ENCODE data around the gene RTP3. TPM values are rescaled to one million over a fixed set of nuclear protein-coding genes. Genes with fewer than 3 reads are reported as not detected.

The RTP3 gene
- total RNA-seq, 2 donors from 2014 or later = not detected

GRCh38 chr3:46478341-46478740 lies 19.4 kb upstream of the RTP3 start:
- intact Hi-C loops (cut with DNase I) = no loop called here
- H3K4me1 ChIP-seq = no peaks in the 10 kb centered on the region

GRCh38 chr3:46479021-46479420 lies 18.8 kb upstream of the RTP3 start:
- intact Hi-C loops (cut with DNase I) = no loop called here

More at GRCh38 chr3:46478341-46478740, 19.4 kb upstream of the RTP3 start:
- H3K36me3 ChIP-seq = no peaks in the 10 kb centered on the region
- no peak overlapping the region for H3K27ac ChIP-seq
- no peak overlapping the region for H3K9ac ChIP-seq (ENCODE audit: low read depth in 2 of 2, low read length in 2 of 2)
- DNase-seq = no peak
- H3K9me3 ChIP-seq = no peaks in the 10 kb centered on the region
- no peak for TF ChIP-seq CTCF (IDR thresholded peaks at IDR 0.05)
- H3K4me3 ChIP-seq = no peak overlapping the region
- no peaks in the 10 kb centered on the region for H3K27me3 ChIP-seq

GRCh38 chr3:46479696-46480095 lies 18.1 kb upstream of the RTP3 start:
- Histone ChIP-seq H3K9ac (ENCODE audit: low read depth in 2 of 2, low read length in 2 of 2) (no peak overlapping the region), H3K27me3 (no peaks in the 10 kb centered on the region), H3K36me3 (no peaks in the 10 kb centered on the region), H3K9me3 (no peaks in the 10 kb centered on the region), H3K4me3 (no peak overlapping the region), H3K4me1 (no peaks in the 10 kb centered on the region), H3K27ac (no peak overlapping the region)
- DNase-seq = no peak
- TF ChIP-seq CTCF (IDR thresholded peaks at IDR 0.05) = no peak
- intact Hi-C loops (cut with DNase I) = no loop called here

More at GRCh38 chr3:46479021-46479420, 18.8 kb upstream of the RTP3 start:
- Histone ChIP-seq H3K9me3 (no peaks in the 10 kb centered on the region), H3K27me3 (no peaks in the 10 kb centered on the region), H3K27ac (no peak overlapping the region), H3K4me1 (no peaks in the 10 kb centered on the region), H3K4me3 (no peak overlapping the region), H3K9ac (ENCODE audit: low read depth in 2 of 2, low read length in 2 of 2) (no peak overlapping the region), H3K36me3 (no peaks in the 10 kb centered on the region)
- no peak for TF ChIP-seq CTCF (IDR thresholded peaks at IDR 0.05)
- no peak for DNase-seq

- TF ChIP-seq CTCF (IDR thresholded peaks at IDR 0.05) = no peak
- Histone ChIP-seq H3K4me3 (no peak overlapping the region), H3K27me3 (no peaks in the 10 kb centered on the region), H3K9ac (ENCODE audit: low read depth in 2 of 2, low read length in 2 of 2) (no peak overlapping the region), H3K9me3 (no peaks in the 10 kb centered on the region), H3K27ac (no peak overlapping the region), H3K36me3 (no peaks in the 10 kb centered on the region), H3K4me1 (no peaks in the 10 kb centered on the region)
- no peak for DNase-seq
- intact Hi-C loops (cut with DNase I) = no loop called here
These were observed 17.1 kb upstream of the RTP3 start for GRCh38 chr3:46480491-46481195.

GRCh38 chr3:46481636-46482035 lies 16.1 kb upstream of the RTP3 start:
- Histone ChIP-seq H3K4me3 (no peak overlapping the region), H3K9ac (ENCODE audit: low read depth in 2 of 2, low read length in 2 of 2) (no peak overlapping the region), H3K4me1 (no peaks in the 10 kb centered on the region), H3K36me3 (no peaks in the 10 kb centered on the region), H3K27ac (no peak overlapping the region), H3K9me3 (no peaks in the 10 kb centered on the region), H3K27me3 (no peaks in the 10 kb centered on the region)
- intact Hi-C loops (cut with DNase I) = no loop called here
- TF ChIP-seq CTCF (IDR thresholded peaks at IDR 0.05) = no peak
- no peak for DNase-seq

Measured in colonic mucosa (tissue), 4 donors.